Esophagus muscularis mucosa (tissue), 3 donors: ENCODE measurements around the gene BAHCC1.

Source experiments
- CTCF ChIP-seq, 3 experiments: fragments of 200-600 bp in 2 of 3; fragments of 450-650 bp in 1 of 3; sonication (generic) in 2 of 3; IDR thresholded peaks; one replicate each; pipeline ENCODE4 v1.5.1; 2017 to 2019; ENCODE audit warnings: antibody characterized with exemption in 3 of 3, mild to moderate bottlenecking in 2 of 3, moderate library complexity in 1 of 3
- POLR2AphosphoS5 ChIP-seq, 2 donors: sonication (generic); formaldehyde crosslinking; IDR thresholded peaks; one replicate each; pipeline ENCODE4 v1.6.1; 2017; ENCODE audit warnings: antibody characterized with exemption in 2 of 2

GRCh38 chr17:81471818-81472456, 76.7 kb downstream of the BAHCC1 start:
- TF ChIP-seq CTCF (IDR thresholded peaks at IDR 0.05) (peak in 2 of 3 experiments; percentile 27 to 28), POLR2AphosphoS5 (IDR thresholded peaks at IDR 0.05) (peak in 1 of 2 donors; percentile 7)
